Nephron progenitor cell (in vitro differentiated cells): ENCODE results near the gene STXBP6.

ENCODE experiments used
- DNase-seq: peaks from one replicate; pipeline ENCODE4 v3.0.0; 2021
- H3K27ac Mint-ChIP-seq: 2 replicates; pipeline ENCODE4 v1.8.0; 2021; ENCODE audit warnings: mild to moderate bottlenecking, moderate library complexity, mixed read lengths
- H3K27me3 Mint-ChIP-seq: 2 replicates; pipeline ENCODE4 v1.8.0; 2021; ENCODE audit warnings: mild to moderate bottlenecking, low read depth, mixed read lengths; ENCODE audit not compliant: poor library complexity
- H3K36me3 Mint-ChIP-seq: 2 replicates; pipeline ENCODE4 v1.8.0; 2021; ENCODE audit warnings: low read depth, mixed read lengths
- H3K4me1 Mint-ChIP-seq: 2 replicates; pipeline ENCODE4 v1.8.0; 2021; ENCODE audit warnings: mixed read lengths
- H3K4me3 Mint-ChIP-seq: 2 replicates; pipeline ENCODE4 v1.8.0; 2021; ENCODE audit warnings: mild to moderate bottlenecking, moderate library complexity, mixed read lengths
- H3K9me3 Mint-ChIP-seq: 2 replicates; pipeline ENCODE4 v1.8.0; 2021; ENCODE audit warnings: mild to moderate bottlenecking, moderate library complexity, mixed read lengths
- TF ChIP-seq, protein P1 (sequence below): fragments of 200-600 bp; sonication (generic); IDR thresholded peaks from 2 replicates; pipeline ENCODE4 v1.5.0; 2021; ENCODE audit warnings: antibody characterized with exemption

Gene STXBP6

DNA sequence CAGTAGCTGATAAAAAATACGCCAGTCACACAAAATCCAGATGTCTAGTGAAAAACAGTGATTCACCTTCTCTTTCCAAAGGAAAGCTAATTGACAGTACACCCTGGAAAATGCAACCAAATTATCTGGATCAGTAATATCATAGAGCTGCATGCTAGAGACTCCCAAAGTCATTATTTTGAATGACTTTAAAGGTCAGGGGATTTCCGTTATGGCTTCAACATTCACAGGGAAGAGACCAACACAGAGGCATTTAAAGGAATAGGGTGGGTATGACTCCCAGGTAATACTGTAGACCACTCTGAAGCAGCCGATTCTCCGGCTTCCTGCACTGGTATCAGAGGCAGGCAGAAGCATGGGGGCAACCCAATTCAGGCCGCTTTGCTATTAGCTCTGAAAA, 190.4 kb downstream of the STXBP6 start:
- no peak for DNase-seq
- Mint-ChIP-seq H3K27me3 (no peaks in the 10 kb centered on the region), H3K9me3 (no peaks in the 10 kb centered on the region), H3K4me1 (peaks cover 18% of the 10 kb centered on the region), H3K27ac (no peak overlapping the region), H3K4me3 (no peak overlapping the region), H3K36me3 (no peaks in the 10 kb centered on the region)
- TF ChIP-seq, protein P1, sequence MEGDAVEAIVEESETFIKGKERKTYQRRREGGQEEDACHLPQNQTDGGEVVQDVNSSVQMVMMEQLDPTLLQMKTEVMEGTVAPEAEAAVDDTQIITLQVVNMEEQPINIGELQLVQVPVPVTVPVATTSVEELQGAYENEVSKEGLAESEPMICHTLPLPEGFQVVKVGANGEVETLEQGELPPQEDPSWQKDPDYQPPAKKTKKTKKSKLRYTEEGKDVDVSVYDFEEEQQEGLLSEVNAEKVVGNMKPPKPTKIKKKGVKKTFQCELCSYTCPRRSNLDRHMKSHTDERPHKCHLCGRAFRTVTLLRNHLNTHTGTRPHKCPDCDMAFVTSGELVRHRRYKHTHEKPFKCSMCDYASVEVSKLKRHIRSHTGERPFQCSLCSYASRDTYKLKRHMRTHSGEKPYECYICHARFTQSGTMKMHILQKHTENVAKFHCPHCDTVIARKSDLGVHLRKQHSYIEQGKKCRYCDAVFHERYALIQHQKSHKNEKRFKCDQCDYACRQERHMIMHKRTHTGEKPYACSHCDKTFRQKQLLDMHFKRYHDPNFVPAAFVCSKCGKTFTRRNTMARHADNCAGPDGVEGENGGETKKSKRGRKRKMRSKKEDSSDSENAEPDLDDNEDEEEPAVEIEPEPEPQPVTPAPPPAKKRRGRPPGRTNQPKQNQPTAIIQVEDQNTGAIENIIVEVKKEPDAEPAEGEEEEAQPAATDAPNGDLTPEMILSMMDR, result no peak

DNA sequence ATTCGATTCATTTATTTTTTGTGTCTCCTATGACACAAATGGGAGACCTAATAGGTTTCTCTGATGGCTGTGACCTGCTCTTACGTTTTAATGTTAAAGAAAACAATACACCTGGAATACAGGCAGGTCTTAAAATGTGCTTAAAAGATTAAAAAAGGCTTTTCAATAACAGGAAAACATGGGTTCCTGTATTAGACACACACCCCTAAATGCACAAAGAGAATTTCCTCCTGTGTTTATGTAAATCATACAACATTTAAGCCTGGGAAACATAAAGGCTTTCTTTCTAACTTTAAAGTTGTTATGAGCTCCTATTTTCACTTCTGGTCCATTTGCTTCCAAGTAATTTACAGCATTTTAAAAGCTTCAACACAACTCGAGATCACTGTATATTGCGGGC, 191.3 kb downstream of the STXBP6 start:
- Mint-ChIP-seq H3K36me3 (peaks cover 6% of the 10 kb centered on the region), H3K4me1 (peaks cover 11% of the 10 kb centered on the region), H3K27me3 (no peaks in the 10 kb centered on the region), H3K9me3 (no peaks in the 10 kb centered on the region), H3K27ac (no peak overlapping the region), H3K4me3 (no peak overlapping the region)
- TF ChIP-seq, protein P1, result no peak
- DNase-seq, result no peak

DNA sequence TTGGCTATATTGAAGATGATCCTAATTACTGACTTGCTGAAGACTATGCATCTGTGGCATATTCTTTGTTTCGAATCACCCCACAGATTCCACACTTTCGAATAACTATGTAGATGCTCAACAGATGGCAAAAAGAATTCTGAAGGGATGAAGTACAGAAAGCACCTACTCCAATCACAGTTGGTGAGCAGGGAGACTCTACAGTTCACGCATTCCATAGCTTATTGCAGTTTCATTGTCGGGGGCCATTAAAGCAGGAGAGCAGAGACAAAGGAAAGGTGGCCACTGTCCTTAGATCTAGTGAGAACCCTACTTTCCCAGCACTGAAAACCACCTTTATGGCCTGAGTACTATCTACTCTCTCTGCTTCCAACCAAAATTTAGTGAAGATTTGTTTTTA, 191.9 kb downstream of the STXBP6 start:
- Mint-ChIP-seq H3K27me3 (no peaks in the 10 kb centered on the region), H3K4me3 (no peak overlapping the region), H3K9me3 (no peaks in the 10 kb centered on the region), H3K36me3 (peaks cover 6% of the 10 kb centered on the region), H3K27ac (no peak overlapping the region), H3K4me1 (peaks cover 9% of the 10 kb centered on the region)
- TF ChIP-seq, protein P1, result no peak
- DNase-seq, result no peak

DNA sequence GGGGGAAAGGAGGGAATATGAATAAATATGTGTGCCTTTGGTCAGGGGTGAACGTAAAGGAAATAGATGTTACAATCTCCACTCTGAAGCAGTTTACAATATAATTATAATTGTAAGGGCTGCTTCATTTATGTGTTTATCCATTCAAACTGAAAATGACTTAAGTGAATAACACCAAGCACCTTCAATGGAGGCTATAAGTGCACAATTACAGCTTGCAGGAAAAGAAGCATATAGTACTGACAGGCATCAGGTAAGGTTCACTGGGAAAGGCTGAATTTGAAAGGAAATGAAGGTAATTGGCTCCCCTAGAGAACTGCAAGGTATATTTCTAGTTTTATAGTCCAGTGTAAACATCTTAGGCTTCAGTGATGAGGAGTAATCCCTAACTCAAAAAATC, 192.7 kb downstream of the STXBP6 start:
- no peaks in the 10 kb centered on the region for H3K27me3 Mint-ChIP-seq
- peaks cover 6% of the 10 kb centered on the region for H3K36me3 Mint-ChIP-seq
- H3K4me3 Mint-ChIP-seq, result no peak overlapping the region
- TF ChIP-seq, protein P1, result no peak
- no peaks in the 10 kb centered on the region for H3K9me3 Mint-ChIP-seq
- DNase-seq, result no peak
- no peak overlapping the region for H3K27ac Mint-ChIP-seq
- peaks cover 15% of the 10 kb centered on the region for H3K4me1 Mint-ChIP-seq

DNA sequence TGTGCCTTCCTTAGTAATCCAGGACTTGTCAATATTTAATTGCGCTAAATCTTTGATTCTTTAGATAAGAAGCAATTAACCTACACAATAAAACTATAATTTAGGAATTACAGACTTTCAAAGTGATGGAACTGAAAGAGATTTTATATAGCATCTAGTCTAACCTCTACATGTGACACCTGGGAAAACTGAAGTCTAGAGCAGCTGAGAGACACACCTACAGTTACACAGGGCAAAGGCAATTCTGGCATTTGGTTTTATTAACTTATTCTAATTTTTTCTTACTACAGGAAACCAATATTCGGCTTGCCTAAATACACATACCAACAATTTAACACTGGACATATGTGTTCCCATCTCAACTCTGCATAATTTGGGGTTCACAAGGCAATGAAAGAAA, 196.5 kb downstream of the STXBP6 start:
- Mint-ChIP-seq H3K36me3 (peaks cover 12% of the 10 kb centered on the region), H3K27ac (no peak overlapping the region), H3K4me1 (peaks cover 23% of the 10 kb centered on the region), H3K9me3 (no peaks in the 10 kb centered on the region), H3K4me3 (no peak overlapping the region), H3K27me3 (no peaks in the 10 kb centered on the region)
- TF ChIP-seq, protein P1, result no peak
- DNase-seq, result no peak

DNA sequence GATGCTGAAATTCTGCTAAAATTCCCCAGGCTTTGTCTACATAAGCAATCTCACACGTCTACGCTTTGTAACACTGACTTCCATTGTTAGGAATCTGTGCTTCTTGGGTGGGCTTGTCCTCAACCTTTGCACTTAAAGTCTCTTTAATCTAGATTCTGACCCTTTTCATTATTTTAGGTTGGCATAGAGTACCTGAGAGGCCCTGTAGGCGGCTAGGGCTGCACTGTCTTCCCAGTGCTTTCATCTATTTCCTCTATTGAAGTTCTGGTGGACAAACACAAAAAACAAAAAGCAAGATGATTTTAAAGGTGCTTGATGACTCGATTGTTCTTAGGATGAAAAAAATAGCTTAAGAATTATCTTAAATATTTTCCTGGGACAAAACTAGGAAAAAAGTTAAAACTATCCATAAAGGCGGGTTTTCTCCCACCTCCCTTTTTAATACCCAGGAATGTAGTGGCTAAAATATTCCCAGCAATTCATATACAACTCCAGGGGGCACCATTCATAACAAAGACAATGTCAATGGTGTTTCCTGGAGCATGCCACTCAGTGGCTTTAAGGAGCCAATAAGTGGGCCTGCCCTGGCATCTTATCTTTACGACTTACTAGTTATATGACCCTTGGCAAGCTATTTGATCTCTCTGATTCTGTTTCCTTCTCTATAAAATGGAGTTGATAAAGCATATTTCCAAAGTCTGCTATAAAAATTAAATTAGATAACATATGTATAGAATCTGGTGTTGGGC, 197.5 kb downstream of the STXBP6 start:
- peaks cover 28% of the 10 kb centered on the region for H3K4me1 Mint-ChIP-seq
- DNase-seq, result no peak
- TF ChIP-seq, protein P1, result no peak
- no peak overlapping the region for H3K4me3 Mint-ChIP-seq
- H3K27me3 Mint-ChIP-seq, result no peaks in the 10 kb centered on the region
- peaks cover 12% of the 10 kb centered on the region for H3K36me3 Mint-ChIP-seq
- no peaks in the 10 kb centered on the region for H3K9me3 Mint-ChIP-seq
- H3K27ac Mint-ChIP-seq, result peak overlapping the region; percentile 8
